GM03348 (cell line): ENCODE measurements around the gene MEIS3.

ENCODE experiments used
- DNase-seq: peaks from one replicate; pipeline ENCODE4 v3.0.0; 2012; ENCODE audit warnings: low spot score

Gene MEIS3

GRCh38 chr19:47435196-47435595 is 15.9 kb upstream of the MEIS3 start:
- no peak for DNase-seq

DNA sequence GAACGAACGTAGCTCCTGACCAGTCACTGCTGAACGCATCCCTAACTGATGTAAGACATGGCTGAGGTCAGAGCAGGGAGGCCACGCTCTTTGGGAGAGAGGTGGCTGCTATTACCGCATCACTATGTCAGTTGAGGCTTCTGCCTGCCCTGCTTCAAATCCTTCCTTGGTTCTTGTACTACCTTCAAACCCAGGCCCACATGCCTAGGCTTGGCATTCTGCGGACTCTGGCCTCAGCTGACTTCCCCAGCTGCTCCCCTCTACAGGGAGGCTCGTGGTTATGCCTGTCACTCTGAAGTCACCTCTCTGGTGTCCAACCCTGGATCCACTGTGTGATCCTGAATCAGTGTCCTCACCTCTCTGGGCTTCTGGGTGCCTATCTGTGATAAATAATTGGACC is 14.8 kb upstream of the MEIS3 start:
- no peak for DNase-seq

- no peak for DNase-seq
These were observed 13.8 kb upstream of the MEIS3 start for GRCh38 chr19:47433121-47433520.

- no peak for DNase-seq
These were observed 13.2 kb upstream of the MEIS3 start for GRCh38 chr19:47432499-47432898.

DNA sequence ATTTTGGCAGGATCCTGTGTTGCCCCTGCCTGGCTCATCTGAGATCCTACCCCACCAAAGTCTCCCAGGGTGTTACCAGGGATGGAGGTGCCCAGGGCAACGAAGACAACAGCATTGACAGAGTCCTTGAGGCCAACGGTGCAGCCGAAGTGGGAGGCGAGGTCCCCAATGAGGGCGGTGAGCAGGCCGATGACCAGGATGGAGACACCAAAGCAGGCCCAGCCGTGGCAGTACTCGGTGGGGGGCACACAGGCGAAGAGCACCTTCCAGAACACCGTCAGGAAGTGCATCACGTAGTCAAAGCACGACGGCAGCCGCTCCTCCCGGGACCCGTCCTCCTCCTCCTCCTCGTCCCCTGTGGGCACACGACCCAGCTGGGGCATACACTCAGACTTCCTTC is 12.8 kb upstream of the MEIS3 start:
- no peak for DNase-seq

DNA sequence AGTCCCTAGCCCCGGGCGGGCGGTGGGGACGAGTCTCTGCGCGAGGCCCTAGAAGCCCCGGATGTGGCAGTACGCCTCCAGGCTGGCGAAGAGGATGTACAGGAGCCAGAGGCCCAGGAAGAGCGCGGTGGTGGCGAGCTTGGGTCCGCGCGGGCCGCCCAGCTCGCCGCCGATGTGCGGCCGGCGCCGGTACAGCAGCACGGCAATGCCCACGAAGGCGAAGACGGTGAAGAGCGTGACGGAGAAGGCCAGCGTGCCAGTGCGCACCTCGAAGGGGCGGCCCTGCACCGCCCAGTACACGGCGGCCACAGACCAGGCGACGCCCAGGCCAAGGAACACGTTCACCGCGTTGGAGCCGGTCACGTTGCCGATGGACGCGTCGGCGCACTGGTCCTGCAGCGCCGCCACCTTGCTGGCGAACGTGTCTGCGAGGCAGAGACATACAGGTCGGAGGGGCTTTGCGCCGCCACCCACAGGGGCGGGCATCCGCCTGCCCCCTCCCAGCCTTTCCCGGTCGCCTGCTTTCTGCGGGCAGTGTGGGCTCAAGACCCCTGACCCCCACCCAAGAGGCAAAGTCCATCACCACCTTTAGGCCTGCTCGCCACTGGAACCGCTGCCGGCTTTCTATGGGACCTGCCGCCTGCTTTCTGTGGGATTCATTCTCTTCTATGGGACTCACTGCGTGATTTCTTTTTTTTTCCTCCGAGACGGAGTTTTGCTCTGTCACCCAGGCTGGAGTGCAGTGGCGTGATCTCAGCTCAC is 10.9 kb upstream of the MEIS3 start:
- DNase-seq, result peak; percentile 72

DNA sequence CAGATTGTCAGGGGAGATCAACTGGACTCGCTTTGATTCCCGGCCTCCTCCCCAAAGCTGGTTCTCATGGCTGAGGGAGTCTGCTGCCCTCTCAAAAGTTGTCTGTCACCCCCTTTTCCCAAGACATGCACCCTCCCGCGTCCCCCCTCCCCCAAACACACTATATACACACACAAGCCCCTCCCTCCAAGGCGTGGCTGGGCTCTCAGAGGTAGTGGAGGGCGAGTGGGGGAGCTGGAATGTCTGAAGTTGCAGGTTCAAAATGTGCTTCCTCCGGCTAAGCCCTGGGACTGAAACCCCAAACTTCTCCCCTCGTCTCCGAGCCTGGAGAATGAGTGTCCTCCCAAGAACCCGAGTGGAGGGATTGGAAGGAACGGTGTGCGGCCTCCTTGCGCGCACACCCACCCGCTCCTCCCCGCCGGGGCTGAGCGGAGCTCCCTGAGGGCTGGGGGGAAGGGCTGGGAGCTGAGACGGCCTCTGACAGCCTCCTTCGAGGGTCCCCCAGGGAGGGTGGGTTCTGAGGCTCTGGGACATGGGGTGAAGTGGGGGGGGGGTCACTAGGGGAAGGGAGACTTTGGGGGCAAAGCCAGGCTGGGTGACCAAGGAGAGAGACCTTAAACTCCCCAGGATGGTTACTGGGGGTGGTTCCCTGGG is 9.9 kb upstream of the MEIS3 start:
- no peak for DNase-seq

DNA sequence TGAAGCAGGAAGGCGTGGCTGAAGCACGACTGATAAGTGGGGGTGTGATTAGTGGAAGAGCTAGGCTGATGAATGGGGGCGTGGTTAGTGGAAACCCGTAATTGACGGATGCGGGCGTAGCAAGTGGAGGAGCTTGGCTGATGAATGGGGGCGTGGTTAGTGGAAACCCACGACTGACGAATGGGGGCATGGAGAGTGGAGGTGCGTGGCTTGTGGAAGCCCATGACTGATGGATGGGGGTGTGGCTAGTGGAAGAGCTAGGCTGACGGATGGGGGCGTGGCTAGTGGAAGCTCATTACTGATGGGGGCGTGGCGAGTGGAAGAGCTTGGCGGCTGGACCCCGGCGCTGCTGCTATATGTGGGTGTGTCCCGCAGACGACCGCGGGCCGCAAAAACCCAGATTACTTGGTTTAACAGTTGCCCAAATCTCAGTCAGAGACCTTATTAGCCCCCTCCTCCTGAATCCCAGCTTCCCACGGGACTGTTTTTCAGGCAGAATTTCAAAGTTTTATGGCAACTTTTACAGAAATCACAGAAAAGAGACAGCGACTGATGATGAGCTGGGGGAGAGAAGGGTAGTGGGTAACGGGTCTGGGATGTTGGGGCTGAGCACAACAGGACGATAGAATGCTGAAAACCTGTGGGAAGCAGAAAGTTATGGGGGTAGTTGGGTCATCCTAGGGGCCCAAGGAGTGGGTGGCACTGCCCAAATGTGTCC is 9.0 kb upstream of the MEIS3 start:
- peak; percentile 97 for DNase-seq

- peak; percentile 79 for DNase-seq
These were observed 8.2 kb upstream of the MEIS3 start for GRCh38 chr19:47427241-47428176.

DNA sequence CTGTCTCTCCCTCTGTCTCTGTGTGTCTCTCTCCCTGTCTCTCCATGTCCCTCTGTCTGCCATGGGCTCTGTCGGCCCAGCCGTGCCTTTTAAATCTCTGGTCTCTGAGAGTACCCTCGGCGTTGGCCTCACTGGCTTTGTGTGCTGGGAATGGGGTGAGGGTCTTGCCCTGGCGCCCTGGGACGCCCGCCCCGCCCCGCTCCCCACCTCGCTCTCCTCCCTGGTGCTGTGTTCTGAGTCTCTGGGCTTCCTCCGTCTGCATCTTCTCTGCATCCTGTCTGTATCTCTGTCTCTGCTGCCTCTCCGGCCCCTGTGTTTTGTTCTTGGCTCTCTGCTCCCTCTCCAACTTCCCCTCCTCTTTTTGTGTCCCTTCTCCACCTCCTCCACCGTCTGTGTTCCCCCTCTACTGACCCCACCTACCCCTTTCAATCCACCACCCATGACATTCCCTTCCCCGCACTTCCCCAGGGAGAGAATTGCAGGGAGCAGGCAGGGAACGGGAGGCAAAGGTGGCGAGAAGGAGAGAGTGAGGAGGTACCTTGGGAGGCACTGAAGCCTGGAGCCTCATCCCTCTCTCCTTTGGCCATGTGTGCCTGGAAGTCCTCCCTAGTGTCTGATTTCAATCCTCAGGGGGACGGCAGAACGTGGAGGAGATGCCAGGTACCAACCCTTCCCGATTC is 4.0 kb upstream of the MEIS3 start:
- no peak for DNase-seq

- DNase-seq, result no peak
These were observed 3.3 kb upstream of the MEIS3 start for GRCh38 chr19:47422417-47423163.

DNA sequence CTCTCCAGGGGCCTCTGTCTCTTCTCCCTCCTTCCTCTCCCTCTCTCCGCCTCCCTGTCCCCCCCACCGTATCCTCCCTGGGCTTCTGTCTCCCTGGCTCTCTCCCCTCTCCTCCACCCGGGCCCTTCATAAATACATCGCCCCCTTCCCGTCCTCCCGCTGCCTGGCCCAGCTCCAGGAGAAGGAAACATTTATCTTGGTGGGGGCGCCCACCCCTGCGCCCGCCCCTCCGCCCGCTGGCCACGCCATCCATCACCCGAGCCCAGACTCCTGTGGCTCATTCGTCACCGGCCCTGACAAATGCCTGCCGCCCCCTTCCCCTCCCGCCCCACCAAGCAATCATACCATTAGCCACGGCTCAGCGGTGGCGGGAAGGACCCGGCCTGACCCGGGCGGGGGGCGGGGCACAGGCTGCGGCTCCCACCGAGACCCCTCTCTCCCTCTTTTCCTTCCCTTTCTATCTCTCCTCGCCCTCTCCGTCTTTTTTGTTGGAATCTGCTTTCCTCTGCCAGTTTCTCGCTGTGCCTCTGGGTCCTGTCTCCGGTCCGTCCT is 2.6 kb upstream of the MEIS3 start:
- DNase-seq, result no peak

GRCh38 chr19:47421244-47421786 is 2.0 kb upstream of the MEIS3 start:
- no peak for DNase-seq

- DNase-seq, result no peak
These were observed 462 bp upstream of the MEIS3 start for GRCh38 chr19:47419789-47420188.

- DNase-seq, result no peak
These were observed 666 bp downstream of the MEIS3 start for GRCh38 chr19:47418692-47419029.

GRCh38 chr19:47417746-47418691 is 1.3 kb downstream of the MEIS3 start:
- peak; percentile 46 for DNase-seq

- no peak for DNase-seq
These were observed 2.1 kb downstream of the MEIS3 start for GRCh38 chr19:47417107-47417745.

DNA sequence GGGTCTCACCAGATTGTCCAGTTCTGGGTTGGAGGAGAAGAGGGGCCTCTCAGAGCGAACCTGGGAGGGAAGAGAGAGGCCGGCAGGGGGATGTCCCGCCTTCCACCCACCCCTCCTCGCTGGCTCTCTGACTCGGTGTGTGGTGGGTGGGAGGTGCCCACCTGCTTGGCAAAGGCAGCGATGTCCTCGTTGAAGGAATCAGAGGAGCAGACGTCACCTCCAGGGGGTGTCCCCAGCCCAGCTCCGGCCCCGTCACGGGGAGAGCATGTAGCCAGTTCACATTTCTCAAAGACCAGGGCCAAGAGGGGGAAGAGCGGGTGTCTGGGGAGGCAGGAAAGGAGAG is 2.7 kb downstream of the MEIS3 start:
- no peak for DNase-seq
